Measurements from ENCODE around the gene HGS. TPM values are rescaled to one million over a fixed set of nuclear protein-coding genes. Genes with fewer than 3 reads are reported as not detected.

Gene HGS
- total and polyA plus RNA-seq, 2 of the 13 experiments (the other 11 are each of a cell fraction or from before 2014, with no cell fraction given), result 73.3 to 78.1 TPM

- TF ChIP-seq, protein P1, sequence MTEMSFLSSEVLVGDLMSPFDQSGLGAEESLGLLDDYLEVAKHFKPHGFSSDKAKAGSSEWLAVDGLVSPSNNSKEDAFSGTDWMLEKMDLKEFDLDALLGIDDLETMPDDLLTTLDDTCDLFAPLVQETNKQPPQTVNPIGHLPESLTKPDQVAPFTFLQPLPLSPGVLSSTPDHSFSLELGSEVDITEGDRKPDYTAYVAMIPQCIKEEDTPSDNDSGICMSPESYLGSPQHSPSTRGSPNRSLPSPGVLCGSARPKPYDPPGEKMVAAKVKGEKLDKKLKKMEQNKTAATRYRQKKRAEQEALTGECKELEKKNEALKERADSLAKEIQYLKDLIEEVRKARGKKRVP (CRISPR knock-in tag; IDR thresholded peaks at IDR 0.05), result peak in 1 of 2 experiments; percentile 33; a peak in 1 of 4 replicates
- no peak for TF ChIP-seq ZNF75D (CRISPR knock-in tag; IDR thresholded peaks at IDR 0.05; ENCODE audit: borderline replicate concordance)
- TF ChIP-seq TBX3 (IDR thresholded peaks at IDR 0.05; ENCODE audit: borderline replicate concordance), result peak; percentile 55; the same call in 1 of the 2 replicates
- no peak for TF ChIP-seq ZNF33B (CRISPR knock-in tag; IDR thresholded peaks at IDR 0.05)
- peak; percentile 51; the same call in 1 of the 2 replicates for TF ChIP-seq ZNF317 (CRISPR knock-in tag; IDR thresholded peaks at IDR 0.05)
- TF ChIP-seq POLR2AphosphoS2 (IDR thresholded peaks at IDR 0.05; ENCODE audit: low read depth, low read length), result no peak
- TF ChIP-seq GTF3A (CRISPR knock-in tag; conservative IDR thresholded peaks at IDR 0.05), result peak; percentile 78; the same call in 1 of the 2 replicates
- no peak; the same call in 1 of the 2 replicates for TF ChIP-seq KLF11 (CRISPR knock-in tag; IDR thresholded peaks at IDR 0.05)
- TF ChIP-seq ZNF709 (CRISPR knock-in tag; IDR thresholded peaks at IDR 0.05), result no peak
- peak; percentile 84 for TF ChIP-seq ZNF501 (CRISPR knock-in tag; IDR thresholded peaks at IDR 0.05)
- no peak; the same call in 1 of the 2 replicates for TF ChIP-seq MAF1 (CRISPR knock-in tag; IDR thresholded peaks at IDR 0.05; ENCODE audit: borderline replicate concordance)
- TF ChIP-seq U2AF1 (optimal IDR thresholded peaks at IDR 0.05; ENCODE audit: low read depth, low read length), result no peak
- 0 out of 2 replicates have a peak, but pooled peaks have one; percentile 71 for TF ChIP-seq ZNF790 (CRISPR knock-in tag; IDR thresholded peaks at IDR 0.05; ENCODE audit: borderline replicate concordance)
- TF ChIP-seq, protein P2, sequence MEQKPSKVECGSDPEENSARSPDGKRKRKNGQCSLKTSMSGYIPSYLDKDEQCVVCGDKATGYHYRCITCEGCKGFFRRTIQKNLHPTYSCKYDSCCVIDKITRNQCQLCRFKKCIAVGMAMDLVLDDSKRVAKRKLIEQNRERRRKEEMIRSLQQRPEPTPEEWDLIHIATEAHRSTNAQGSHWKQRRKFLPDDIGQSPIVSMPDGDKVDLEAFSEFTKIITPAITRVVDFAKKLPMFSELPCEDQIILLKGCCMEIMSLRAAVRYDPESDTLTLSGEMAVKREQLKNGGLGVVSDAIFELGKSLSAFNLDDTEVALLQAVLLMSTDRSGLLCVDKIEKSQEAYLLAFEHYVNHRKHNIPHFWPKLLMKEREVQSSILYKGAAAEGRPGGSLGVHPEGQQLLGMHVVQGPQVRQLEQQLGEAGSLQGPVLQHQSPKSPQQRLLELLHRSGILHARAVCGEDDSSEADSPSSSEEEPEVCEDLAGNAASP (CRISPR knock-in tag; IDR thresholded peaks at IDR 0.05; ENCODE audit: borderline replicate concordance), result peak; percentile 64; the same call in 1 of the 2 replicates
- TF ChIP-seq U2AF2 (IDR thresholded peaks at IDR 0.05; ENCODE audit: low read depth, low read length), result no peak
- TF ChIP-seq SPEN (CRISPR knock-in tag; IDR thresholded peaks at IDR 0.05; ENCODE audit: low read depth), result peak; percentile 87
- peak; percentile 25; the same call in 1 of the 2 replicates for TF ChIP-seq IRX3 (CRISPR knock-in tag; IDR thresholded peaks at IDR 0.05; ENCODE audit: borderline replicate concordance, low read depth)
- TF ChIP-seq PRMT3 (CRISPR knock-in tag; IDR thresholded peaks at IDR 0.05; ENCODE audit: borderline replicate concordance, low read depth), result no peak
- TF ChIP-seq NFAT5 (CRISPR knock-in tag; IDR thresholded peaks at IDR 0.05), result peak; percentile 85
- no peak for TF ChIP-seq ZNF569 (CRISPR knock-in tag; IDR thresholded peaks at IDR 0.05; ENCODE audit: borderline replicate concordance)
- TF ChIP-seq ZNF570 (CRISPR knock-in tag; IDR thresholded peaks at IDR 0.05; ENCODE audit: borderline replicate concordance), result no peak
- TF ChIP-seq NFYB (CRISPR knock-in tag; IDR thresholded peaks at IDR 0.05), result peak; percentile 99
These were observed at the start of gene HGS, which contains the start of gene ARL16 (continued) for GRCh38 chr17:81683584-81684441.
